AG08395 (cell line): Measurements from ENCODE around the gene KCNN1.
"Not testable (repeated sequence)": the region's sequence is repeated elsewhere in the genome, so short reads cannot be mapped to it uniquely, and the experiment has no call there.

Source experiments
- DNase-seq: peaks from one replicate; pipeline ENCODE4 v3.0.0; 2012; ENCODE audit warnings: mixed read lengths, low spot score

The KCNN1 gene

DNA sequence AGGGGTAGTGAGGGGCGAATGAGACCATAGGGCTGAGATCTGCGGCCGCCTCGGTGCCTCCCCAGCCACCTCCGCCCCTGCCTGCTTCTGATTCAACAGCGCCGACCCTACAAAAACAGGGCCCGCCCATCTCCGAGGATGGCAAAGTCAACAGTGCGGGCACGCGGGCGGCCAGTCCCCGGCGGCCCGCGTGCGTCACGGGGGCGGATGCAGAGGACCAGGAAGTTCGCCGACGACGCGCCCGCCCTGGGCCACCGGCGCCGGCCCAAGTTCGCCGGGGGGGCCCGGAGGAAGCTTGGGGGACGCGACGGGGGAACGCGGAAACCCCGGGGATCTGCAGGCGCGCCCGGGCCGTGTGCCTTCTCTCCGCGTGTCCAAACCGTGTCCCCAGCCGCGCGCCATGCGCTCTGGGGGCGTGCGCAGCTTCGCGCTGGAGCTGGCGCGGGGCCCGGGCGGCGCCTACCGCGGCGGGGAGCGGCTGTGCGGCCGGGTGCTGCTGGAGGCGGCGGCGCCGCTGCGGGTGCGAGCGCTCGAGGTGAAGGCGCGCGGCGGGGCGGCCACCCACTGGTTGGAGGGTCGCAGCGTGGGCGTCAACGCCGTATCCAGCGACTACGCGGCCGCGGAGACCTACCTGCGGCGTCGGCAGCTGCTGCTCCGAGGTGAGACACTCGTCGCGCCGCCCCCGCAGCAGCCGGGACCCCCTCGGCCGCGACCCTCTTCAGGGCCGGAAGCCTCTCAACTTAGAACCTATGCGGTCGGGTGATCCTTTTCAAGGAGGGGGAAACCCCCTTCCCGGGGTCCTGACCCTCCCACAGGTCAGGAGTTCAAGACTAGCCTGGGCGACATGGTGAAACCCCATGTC, 34.2 kb downstream of the KCNN1 start:
- DNase-seq, result peak; percentile 95

DNA sequence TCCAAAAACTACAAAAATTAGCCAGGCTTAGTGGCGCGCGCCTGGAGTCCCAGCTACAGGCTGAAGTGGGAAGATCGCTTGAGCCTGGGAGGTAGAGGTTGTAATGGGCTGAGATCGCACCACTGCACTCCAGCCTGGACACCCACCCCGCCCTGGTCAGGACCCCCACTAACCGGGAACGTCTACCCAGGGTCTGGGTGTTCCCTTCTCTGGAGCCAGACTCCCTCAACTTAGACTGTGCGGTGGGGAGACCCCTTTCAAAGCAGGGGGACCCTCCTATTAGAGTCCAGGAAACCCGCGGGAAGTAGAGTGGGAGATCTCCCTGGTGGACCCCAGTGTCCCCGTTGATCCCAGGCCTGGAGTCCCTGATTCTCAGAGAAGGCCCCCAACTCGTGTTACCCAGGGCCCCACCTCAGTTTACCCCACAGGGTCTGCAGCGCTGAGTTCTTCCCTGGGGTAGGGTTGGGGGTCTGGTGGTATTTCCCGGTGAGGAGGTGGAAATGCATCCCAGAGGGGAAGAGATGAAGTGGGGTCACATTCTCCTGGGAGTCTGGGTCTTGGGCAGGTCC, 35.0 kb downstream of the KCNN1 start:
- DNase-seq, result no peak

DNA sequence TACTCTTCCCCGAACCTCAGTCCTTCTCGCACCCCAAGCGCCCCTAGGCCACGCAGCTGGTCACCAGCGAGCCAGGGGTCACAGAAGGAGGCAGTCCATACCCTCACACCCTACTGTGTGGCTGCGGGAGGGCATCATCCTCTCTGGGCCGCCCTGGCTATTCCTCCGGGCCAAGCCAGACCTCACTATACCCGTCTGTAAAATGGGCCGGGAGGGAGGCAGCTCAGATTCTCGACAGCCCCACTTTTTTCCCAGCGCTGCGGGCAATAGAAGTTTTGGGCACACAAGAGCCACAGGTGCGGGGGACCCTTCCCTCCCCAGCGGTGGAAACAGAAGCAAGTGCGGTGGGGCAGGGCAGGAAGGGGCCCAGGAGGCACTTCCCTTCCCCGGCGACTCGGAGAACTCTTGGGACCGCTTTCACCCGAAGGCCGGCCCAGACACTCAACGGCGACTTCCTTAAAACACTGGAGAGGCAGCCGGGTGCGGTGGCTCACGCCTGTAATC, 35.5 kb downstream of the KCNN1 start:
- DNase-seq, result no peak

DNA sequence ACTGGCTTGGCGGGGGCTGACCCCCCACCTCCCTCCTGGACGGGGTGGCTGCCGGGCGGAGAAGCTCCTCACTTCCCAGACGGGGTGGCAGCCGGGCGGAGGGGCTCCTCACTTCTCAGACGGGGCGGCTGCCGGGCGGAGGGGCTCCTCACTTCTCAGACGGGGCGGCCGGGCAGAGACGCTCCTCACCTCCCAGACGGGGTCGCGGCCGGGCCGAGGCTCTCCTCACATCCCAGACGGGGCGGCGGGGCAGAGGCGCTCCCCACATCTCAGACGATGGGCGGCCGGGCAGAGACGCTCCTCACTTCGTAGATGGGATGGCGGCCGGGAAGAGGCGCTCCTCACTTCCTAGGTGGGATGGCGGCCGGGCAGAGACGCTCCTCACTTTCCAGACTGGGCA, 38.8 kb downstream of the KCNN1 start:
- DNase-seq, result not testable (repeated sequence)

DNA sequence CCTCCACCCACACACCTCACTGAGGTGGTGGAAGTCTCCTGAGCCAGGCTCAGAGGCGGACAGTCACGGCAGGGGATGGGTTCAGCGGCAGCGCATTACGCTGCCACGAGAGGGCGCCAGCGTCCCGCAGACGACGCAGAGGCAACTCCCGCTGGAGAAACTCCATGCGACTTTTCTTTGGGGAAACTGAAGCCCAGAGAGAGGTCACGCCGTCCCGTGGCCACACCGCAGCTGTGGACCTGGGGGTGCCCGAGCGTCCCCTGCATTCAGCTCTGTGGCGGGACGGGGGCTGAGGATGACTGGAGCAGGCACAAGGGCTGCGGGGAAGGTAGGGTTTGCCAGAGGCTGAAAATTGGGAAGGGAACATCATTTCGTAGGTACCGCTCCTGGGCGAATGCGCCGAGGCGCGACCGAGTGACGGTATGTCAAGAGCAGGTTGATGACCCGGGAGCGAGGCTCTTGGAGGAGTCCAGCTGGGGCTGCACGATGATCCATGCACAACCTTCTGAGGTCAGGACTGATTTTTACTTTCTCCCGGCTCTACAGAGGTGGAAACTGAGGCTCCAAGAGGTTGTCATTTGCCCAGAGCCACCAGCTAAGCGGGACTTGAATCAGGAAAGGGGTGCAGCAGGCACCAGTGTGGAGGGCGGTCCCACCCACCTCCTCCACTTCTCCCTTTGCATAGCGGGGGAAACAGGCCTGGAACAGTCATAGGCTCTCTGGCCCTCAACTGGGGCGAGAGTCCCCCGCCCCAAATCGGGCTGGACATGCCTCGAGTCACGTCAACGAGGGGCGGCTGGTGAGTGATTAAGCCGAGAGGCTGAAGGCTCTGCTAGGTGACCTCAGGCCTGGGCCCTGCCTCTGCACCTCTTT, 40.4 kb downstream of the KCNN1 start:
- peak; percentile 86 for DNase-seq

DNA sequence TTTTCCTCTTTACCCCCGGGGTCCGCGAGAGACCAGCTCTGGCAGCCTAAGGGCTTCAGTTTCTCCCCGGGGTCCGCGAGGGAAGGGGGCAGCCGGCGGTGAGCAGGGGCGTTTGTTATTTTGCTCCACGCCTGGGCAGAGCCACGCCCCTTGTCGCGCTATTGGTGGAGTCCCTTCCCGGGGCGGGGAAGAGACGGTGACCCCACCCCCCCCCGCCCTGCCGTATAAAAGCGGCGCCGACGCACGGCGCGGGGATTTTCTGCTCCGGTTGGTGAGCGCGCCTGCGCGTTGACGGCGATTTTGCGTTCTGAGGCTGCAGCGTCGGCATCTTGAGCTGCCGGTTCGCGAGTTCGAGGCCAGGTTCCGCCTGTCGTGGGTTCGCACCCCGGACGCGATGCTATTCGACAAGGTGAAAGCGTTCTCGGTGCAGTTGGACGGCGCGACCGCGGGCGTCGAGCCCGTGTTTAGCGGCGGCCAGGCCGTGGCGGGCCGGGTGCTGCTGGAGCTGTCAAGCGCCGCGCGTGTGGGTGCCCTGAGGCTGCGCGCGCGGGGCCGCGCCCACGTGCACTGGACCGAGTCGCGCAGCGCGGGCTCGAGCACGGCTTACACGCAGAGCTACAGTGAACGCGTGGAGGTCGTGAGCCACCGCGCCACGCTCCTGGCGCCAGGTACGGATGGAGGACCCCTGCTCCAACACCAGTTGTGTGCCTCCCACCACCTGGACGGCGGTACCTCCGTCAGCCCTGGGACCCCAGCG, 41.2 kb downstream of the KCNN1 start, which contains the start of gene ARRDC2:
Gene ARRDC2 (plus strand): TSS at position 254 of the 757 bp plus-strand sequence. CDS start 141 bp downstream, at position 395.
- DNase-seq, result peak; percentile 99

DNA sequence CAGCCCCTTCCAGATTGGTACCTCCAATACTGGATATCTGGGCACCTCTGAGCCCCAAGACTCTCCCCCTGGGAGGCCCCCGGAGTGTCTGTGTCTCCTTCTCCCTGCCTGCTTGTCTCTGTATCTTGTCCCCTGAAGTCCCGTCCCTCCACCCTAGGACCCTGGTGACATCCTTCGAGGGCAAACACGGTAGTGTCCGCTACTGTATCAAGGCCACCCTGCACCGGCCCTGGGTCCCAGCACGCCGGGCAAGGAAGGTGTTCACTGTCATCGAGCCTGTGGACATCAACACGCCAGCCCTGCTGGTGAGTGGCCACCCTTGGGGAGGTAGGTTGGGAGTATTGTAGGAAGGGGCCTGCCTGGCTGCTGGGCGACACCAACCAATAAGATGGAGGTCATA, 41.9 kb downstream of the KCNN1 start:
- DNase-seq, result no peak

DNA sequence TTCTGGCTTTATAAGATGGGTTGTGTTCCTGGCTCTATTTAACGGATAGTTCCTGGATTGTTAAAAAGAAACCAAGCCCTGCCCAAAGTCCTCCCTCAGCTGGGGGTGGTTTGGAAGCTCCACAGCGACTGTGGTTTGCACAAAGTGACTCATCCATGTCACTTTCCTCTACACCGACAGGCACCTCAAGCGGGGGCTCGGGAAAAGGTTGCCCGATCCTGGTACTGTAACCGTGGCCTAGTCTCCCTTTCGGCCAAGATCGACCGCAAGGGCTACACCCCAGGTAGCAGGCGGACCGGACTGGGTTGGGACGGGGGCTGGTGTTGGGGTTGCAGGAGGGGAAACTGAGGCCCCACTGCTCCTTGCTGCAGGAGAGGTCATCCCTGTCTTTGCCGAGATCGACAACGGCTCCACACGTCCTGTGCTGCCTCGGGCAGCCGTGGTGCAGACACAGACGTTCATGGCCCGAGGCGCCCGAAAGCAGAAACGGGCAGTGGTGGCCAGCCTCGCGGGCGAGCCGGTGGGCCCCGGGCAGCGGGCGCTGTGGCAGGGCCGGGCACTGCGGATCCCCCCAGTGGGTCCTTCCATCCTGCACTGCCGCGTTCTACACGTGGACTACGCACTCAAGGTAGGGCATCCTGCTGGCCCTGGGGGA, 42.6 kb downstream of the KCNN1 start:
- DNase-seq, result peak; percentile 69

DNA sequence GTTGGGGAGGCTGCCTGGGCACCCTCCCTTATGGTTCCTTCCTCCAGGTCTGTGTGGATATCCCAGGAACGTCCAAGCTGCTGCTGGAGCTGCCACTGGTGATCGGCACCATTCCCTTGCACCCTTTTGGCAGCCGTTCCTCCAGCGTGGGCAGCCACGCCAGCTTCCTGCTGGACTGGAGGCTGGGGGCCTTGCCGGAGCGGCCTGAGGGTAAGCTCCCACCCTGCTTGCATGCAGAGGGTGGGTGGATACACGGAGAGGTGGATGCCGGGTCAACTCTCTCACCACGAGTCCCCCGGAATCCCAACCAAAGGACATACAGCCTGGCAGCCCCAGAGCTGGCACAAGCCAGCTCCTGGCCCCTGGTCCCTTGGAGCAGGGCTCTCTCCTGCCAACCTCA, 43.2 kb downstream of the KCNN1 start:
- DNase-seq, result no peak

DNA sequence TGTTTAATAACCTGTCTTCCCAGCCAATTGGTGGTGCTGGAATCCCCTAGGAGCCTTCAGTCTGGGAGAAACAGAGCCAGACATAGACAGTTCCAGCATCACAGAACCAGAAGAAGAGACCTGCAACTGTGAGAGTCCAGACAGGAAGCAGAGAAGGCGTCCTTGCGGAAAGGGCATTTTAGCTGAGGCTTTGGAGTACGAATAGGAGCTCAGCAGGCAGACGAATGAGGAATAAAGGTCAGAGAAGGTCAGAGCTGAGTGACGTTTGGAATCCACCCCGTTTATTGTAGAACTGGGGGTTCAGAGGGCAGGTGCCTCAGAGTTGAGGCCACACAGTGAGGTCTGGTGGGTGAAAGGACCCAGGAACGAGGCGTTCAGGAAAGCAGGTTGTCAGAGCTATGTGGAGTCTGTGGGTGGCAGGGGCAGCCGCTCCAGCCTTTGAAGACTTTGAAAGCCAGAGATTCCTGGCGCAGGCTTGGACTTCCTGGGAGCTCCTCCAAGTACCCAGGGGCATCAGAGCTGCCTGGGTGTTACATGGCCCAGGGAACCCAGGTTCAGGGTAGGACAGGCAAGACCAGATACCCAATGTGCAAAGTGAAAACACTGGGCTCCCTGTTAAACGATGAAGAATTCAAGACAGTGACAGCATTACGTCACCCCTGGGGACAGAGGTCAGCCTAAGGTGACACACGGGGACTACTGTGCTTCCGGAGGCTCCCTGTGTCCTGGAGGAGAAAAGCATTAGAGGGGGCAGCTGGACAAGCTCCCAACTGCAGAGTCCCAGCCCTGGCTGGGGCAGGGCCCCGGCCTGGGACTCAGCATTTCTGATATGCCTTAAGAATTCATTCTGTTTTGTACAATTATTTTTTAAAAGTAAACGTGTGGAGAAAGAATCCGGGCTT, 46.6 kb downstream of the KCNN1 start:
- no peak for DNase-seq

DNA sequence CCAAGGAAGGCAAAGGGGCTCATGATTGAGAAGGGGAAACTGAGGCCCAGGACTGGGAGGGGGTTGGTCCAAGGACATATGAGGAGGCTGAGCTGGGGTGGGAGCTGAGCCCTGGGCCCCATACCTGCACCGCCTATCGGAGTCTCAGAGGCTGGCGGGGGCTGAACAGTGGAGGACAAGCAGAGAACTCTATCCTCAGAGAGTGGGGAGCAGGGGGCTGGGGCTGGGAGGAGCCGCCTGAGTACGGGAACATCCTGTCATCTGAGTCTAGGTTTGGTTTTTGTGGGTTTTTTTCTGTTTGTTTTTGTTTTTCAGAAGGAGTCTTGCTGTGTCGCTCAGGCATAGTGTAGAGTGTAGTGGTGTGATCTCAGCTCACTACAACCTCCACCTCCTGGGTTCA, 47.3 kb downstream of the KCNN1 start:
- DNase-seq, result no peak

DNA sequence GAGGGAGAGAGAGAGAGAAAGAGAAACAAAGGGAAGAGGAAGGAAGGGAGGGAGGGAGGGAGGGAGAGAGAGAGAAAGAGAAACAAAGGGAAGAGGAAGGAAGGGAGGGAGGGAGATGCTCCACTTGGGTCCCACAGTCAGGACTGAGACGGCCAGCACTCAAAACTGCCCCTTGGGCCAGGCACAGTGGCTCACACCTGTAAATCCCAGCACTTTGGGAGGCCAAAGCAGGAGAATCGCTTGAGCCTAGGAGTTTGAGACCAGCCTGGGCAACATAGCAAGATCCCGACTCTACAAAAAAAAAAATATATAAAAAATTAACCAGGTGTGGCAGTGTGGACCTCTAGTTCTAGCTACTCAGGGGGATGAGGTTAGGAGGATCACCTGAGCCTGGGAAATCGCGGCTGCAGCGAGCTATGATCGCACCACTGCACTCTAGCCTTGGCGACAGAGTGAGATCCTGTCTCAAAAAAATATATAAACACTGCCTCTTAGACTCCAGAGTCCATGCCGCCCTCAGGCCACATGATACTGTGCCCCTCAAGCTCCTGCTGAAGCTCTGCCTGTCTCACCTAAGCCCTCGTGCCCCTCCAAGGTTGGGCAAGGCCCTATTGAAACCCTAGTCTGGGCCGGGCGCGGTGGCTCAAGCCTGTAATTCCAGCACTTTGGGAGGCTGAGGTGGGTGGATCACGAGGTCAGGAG, 49.5 kb downstream of the KCNN1 start:
- no peak for DNase-seq

DNA sequence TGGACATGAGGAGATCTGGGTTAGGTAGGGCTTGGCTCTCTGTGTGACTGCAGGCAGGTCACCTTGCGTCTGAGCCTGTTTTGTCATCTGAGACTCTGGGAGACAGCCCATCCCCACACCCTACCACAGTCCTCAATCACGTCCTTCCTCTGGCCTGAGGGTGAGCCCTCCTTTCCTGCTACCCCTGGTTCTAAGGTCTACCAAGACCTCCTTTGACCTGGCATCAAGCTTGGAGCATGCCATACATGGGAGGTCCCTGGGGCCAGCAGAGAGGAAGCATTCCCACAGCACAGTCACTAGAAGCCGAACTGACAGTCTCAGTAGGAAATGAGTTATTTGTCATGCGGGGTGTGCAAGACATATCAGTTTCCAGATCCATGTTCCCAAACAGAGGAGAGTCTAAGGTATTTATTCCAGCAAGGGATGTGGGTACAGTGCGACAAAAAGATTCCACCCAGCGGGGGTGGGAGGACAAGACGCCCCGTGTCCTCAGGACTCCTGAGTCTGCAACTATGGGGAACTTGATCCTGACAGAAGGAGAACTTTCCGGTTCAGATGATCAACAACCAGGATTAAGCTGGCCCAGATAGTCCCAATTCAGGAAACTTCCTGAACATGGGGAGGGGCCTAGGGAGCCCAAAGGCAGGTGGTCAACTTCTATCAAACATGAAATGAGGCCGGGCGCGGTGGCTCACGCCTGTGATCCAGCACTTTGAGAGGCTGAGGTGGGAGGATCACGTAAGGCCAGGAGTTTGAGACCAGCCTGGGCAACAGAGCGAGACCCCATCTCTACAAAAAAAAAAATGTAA, 50.6 kb downstream of the KCNN1 start:
- DNase-seq, result no peak

DNA sequence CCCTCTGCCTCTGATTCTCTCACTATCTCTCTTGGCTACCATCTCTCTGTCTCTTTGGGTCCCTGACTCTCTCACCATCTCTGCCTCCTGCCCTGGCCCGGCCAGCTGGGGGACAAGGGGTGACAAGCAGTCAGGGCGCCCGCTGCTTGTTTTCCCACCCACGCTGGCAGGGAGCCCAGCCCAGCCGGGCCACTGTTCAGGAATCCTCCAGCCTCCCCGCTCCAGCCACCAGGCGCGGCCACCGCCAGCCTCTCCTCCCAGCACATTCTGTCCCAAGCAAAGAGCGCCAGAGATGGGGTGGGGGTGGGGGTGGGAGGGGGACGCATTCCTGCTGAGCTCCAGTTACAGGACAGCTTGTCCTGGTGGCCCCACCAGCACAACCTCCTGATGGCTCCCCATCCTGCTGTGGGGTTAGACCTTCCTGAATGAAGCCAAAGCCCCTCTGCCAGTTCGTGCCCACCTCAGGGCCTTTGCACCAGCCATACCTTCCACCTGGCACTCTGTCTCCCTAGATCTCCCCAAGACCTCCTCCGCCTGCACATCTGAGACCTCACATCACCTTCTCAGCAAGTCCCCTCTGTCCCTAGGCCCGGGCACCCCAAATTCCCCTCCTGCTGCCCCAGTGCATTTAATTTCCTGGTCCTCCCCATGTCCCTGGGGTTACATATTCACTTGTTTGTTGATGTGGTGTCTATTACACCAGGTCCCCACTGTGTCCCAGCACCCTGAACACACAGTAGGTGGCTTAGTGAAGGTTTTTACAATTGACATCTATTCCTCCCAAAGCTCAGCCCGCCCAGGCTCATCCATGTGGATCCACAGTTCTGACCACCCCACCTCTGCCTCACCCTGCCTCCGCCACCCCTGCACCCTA, 53.5 kb downstream of the KCNN1 start:
- peak; percentile 72 for DNase-seq

DNA sequence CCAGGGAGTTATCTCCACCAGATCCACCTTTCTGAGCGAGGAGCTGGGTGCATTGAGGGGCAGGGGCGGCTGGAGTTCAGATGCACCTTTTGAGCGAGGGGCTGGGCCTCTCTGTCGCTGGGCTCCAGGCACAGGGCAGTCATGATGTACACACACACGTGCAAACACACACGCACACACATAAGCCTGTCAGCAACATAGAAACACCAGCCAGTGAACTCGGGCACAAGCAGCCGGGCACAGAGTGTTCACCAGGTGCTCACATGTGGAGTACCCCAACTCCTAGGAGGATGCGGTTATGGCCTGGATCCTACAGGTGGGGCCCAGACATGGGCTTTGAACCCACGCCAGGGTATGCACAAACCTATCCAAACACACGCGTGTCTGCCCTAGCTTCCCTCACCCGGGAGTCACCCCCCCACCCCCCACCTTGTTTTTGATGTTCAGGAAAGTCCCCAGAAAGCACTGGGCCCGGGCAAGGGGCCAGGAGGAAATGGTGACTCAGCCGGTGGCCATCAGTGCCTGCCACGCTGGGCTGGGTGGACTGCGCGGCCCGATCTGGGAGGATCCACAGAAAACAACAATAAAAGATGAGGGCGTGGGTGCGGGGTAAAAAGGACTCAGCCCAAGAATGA, 54.3 kb downstream of the KCNN1 start:
- peak; percentile 89 for DNase-seq

DNA sequence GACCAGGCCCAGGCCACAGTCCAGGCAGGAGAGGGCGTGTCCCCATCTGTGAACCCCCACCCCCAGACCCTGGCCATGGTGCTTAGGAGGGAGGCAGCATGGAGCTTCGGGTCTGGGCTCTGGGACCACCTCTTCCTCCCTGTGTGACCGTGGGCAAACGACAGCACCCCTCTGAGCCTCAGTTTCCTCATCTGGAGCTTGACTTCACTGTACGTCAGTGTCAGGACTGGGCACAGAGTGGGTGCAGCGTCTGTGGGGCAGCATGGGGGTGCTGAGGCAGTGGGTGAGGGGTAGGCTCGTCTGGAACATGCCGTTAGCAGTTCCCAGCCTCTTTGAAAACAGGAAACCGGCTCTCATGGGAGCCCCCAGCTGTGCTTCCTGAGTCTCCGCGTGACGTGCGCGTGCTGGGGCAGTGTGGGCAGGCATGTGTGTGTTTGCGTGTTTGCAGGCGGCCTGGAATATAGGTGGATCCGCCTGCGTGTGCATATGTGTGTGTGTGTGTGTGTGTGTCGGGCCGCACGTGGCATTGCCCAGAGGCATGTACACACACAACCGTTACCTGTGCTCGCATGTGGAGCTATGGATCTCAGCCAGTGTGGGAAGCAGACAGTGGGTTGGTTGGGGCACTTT, 56.8 kb downstream of the KCNN1 start:
- no peak for DNase-seq

DNA sequence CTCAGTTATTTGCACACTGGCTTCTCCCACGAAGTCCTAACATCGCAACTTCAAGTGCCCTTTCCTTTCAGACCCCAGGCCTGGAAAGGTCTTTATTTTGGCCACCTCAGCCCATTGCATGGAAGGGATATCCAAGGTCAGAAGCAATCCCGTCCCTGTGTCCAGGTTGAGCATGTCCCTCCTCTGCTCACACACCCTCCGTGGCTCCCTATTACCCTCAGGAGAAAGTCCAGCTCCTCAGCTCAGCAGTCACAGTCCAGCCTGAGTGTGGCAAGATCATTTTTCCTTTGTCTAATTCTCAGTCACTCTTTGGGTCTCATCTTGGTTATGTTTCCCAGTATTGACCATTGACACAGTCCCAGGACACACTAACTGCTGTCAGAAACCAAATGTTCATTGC, 60.2 kb downstream of the KCNN1 start:
- DNase-seq, result no peak
